ENCODE results near the gene ARPC5L.

GRCh38 chr9:124830593-124830992 is 31.3 kb upstream of the ARPC5L start:
- TF ChIP-seq CTCF (IDR thresholded peaks at IDR 0.05; ENCODE audit: borderline replicate concordance, extremely low read depth, low read length, poor library complexity, severe bottlenecking), result no peak
- no peak for TF ChIP-seq EZH2 (IDR thresholded peaks at IDR 0.05; ENCODE audit: borderline replicate concordance, low read depth, low read length, severe bottlenecking)

All from DND-41 (cell line).